ENCODE measurements around the gene CCKAR.

The CCKAR gene

DNA sequence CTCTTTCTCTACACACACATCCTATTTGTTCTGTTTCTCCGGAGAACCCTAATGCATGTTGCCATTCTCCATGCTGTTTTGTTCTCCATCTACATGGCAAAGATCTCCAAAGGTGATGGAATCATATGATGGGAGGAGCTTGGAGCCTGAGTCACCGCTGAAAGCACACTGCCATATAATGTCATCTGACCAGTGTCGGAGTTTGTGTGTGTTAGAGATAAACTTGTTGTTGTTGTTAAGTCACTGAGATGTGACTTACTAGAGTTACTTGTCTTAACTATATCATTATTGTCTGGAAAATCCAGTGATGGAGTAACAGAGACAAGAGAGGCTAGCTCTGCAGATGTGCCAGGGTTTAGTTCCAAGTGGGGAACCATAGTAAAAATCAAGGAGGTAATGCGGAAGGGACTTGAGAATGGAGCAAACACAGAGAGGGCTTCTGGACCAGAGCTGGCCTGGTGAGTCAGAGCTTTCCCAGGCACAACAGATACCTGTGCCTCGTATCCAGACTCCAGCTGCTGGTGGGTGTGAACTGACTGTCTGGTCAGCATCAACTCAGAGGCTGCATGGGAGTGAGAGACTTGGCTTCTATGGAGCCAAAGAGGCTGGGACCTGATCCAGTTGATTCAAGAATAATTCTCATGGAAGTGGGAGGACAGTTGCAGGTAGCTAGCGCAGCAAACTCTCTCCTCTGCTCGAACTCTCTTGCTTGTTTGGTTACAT is 30.6 kb upstream of the CCKAR start:
- H3K79me2 ChIP-seq (ENCODE audit: insufficient read depth, low read length): no peaks in the 10 kb centered on the region
- TF ChIP-seq, protein P1, sequence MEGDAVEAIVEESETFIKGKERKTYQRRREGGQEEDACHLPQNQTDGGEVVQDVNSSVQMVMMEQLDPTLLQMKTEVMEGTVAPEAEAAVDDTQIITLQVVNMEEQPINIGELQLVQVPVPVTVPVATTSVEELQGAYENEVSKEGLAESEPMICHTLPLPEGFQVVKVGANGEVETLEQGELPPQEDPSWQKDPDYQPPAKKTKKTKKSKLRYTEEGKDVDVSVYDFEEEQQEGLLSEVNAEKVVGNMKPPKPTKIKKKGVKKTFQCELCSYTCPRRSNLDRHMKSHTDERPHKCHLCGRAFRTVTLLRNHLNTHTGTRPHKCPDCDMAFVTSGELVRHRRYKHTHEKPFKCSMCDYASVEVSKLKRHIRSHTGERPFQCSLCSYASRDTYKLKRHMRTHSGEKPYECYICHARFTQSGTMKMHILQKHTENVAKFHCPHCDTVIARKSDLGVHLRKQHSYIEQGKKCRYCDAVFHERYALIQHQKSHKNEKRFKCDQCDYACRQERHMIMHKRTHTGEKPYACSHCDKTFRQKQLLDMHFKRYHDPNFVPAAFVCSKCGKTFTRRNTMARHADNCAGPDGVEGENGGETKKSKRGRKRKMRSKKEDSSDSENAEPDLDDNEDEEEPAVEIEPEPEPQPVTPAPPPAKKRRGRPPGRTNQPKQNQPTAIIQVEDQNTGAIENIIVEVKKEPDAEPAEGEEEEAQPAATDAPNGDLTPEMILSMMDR (IDR thresholded peaks at IDR 0.05; ENCODE audit: low read length): no peak
- no peak for TF ChIP-seq EZH2 (IDR thresholded peaks at IDR 0.05; ENCODE audit: borderline replicate concordance, low read length)

DNA sequence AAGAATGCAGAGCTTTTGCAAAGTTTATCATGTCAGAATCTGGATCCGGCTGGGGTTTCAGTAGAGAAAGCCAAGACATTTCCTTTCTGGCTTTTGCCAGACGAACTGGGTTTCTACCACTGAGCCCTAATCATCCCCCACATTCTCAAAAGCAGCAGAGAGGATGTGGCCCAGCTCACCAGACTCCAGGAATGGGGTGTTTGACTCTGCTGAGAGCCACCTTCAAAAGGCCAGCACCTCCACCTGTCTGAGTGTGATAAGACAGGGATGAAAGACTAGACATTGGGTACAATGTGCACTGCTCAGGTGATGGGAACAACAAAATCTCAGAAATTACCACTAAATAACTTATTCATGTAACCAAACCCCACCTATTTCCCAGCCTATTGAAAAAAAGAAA is 25.7 kb upstream of the CCKAR start:
- TF ChIP-seq, protein P1 (IDR thresholded peaks at IDR 0.05; ENCODE audit: low read length): no peak
- TF ChIP-seq EZH2 (IDR thresholded peaks at IDR 0.05; ENCODE audit: borderline replicate concordance, low read length): no peak
- Histone ChIP-seq H3K27me3 (ENCODE audit: insufficient read depth, low read length) (no peaks in the 10 kb centered on the region), H3K27ac (ENCODE audit: low read depth, low read length, poor library complexity, severe bottlenecking) (no peak overlapping the region), H3F3A (ENCODE audit: insufficient read depth, low read length) (no peaks in the 10 kb centered on the region), H3K9me3 (ENCODE audit: low read length) (no peaks in the 10 kb centered on the region), H2AFZ (ENCODE audit: low read length) (no peak overlapping the region), H3K4me1 (ENCODE audit: insufficient read depth, low read length, severe bottlenecking) (no peaks in the 10 kb centered on the region), H3K4me3 (ENCODE audit: low read depth, low read length, poor library complexity, severe bottlenecking) (no peak overlapping the region), H4K20me1 (ENCODE audit: insufficient read depth, low read length) (no peaks in the 10 kb centered on the region), H3K9ac (ENCODE audit: low read length) (no peak overlapping the region), H3K36me3 (ENCODE audit: insufficient read depth, low read length) (no peaks in the 10 kb centered on the region), H3K9me2 (ENCODE audit: low read depth, low read length) (no peaks in the 10 kb centered on the region), H3K79me2 (ENCODE audit: insufficient read depth, low read length) (no peaks in the 10 kb centered on the region), H3K4me2 (ENCODE audit: low read length) (no peak overlapping the region)

More for the DNA sequence above, 30.6 kb upstream of the CCKAR start:
- Histone ChIP-seq H3K4me2 (ENCODE audit: low read length) (no peak overlapping the region), H3K27ac (ENCODE audit: low read depth, low read length, poor library complexity, severe bottlenecking) (no peak overlapping the region), H4K20me1 (ENCODE audit: insufficient read depth, low read length) (no peaks in the 10 kb centered on the region), H3K9ac (ENCODE audit: low read length) (no peak overlapping the region), H2AFZ (ENCODE audit: low read length) (no peak overlapping the region), H3K4me3 (ENCODE audit: low read depth, low read length, poor library complexity, severe bottlenecking) (no peak overlapping the region), H3F3A (ENCODE audit: insufficient read depth, low read length) (no peaks in the 10 kb centered on the region), H3K36me3 (ENCODE audit: insufficient read depth, low read length) (no peaks in the 10 kb centered on the region), H3K27me3 (ENCODE audit: insufficient read depth, low read length) (no peaks in the 10 kb centered on the region), H3K9me3 (ENCODE audit: low read length) (no peaks in the 10 kb centered on the region), H3K4me1 (ENCODE audit: insufficient read depth, low read length, severe bottlenecking) (no peaks in the 10 kb centered on the region), H3K9me2 (ENCODE audit: low read depth, low read length) (no peaks in the 10 kb centered on the region)

DNA sequence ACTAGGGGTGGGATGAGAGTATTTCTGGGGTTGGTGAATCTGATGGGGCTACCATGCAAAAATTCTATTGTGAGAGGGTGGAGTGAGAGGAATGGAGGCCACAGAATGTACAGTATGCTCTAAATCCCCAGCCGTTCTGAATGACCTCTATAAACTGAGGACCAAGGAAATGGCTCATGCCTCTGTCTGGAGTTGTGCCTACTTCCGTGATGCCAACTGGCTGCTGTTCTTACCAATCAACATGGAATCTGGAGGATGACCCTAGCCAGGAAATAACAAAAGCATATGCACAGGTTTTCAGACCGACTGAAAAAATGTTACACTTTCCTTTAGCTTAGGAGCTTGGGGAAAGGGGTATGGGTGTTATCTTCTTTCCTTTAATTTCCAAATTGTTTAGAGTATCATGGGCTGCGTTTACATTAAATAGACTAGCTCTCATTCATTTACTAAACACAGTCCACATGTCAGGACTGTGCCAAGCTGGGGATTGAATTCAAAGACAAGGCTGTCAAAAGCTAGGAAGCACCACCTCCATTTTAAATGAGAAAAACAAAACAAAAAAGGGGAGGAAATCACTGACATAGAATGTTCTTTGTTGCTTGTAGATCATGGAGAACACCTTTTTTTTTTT is 20.2 kb upstream of the CCKAR start:
- Histone ChIP-seq H4K20me1 (ENCODE audit: insufficient read depth, low read length) (no peaks in the 10 kb centered on the region), H3K4me2 (ENCODE audit: low read length) (no peak overlapping the region), H3K4me3 (ENCODE audit: low read depth, low read length, poor library complexity, severe bottlenecking) (no peak overlapping the region), H3K27ac (ENCODE audit: low read depth, low read length, poor library complexity, severe bottlenecking) (no peak overlapping the region), H2AFZ (ENCODE audit: low read length) (no peak overlapping the region), H3K9me3 (ENCODE audit: low read length) (no peaks in the 10 kb centered on the region), H3K79me2 (ENCODE audit: insufficient read depth, low read length) (no peaks in the 10 kb centered on the region), H3K9me2 (ENCODE audit: low read depth, low read length) (no peaks in the 10 kb centered on the region), H3K9ac (ENCODE audit: low read length) (no peak overlapping the region), H3K36me3 (ENCODE audit: insufficient read depth, low read length) (no peaks in the 10 kb centered on the region), H3F3A (ENCODE audit: insufficient read depth, low read length) (no peaks in the 10 kb centered on the region), H3K4me1 (ENCODE audit: insufficient read depth, low read length, severe bottlenecking) (no peaks in the 10 kb centered on the region), H3K27me3 (ENCODE audit: insufficient read depth, low read length) (no peaks in the 10 kb centered on the region)
- TF ChIP-seq, protein P1 (IDR thresholded peaks at IDR 0.05; ENCODE audit: low read length): no peak
- no peak for TF ChIP-seq EZH2 (IDR thresholded peaks at IDR 0.05; ENCODE audit: borderline replicate concordance, low read length)

All from OCI-LY1 (cell line).